ENCODE results near the gene POU6F2.
A peak's percentile ranks its signal among the peaks of the same experiment; 100 is the strongest.

POU6F2 gene

GRCh38 chr7:39413636-39414223, 436.0 kb downstream of the POU6F2 start:
- no peak for DNase-seq

GRCh38 chr7:39414224-39415035, 436.7 kb downstream of the POU6F2 start:
- peak; percentile 70 for DNase-seq

- DNase-seq: no peak
Observed at GRCh38 chr7:39415091-39415787, 437.5 kb downstream of the POU6F2 start.

- DNase-seq: no peak
Observed at GRCh38 chr7:39416866-39417265, 439.2 kb downstream of the POU6F2 start.

GRCh38 chr7:39417642-39418041, 439.9 kb downstream of the POU6F2 start:
- DNase-seq: no peak

GRCh38 chr7:39421251-39421650, 443.5 kb downstream of the POU6F2 start:
- DNase-seq: no peak

GRCh38 chr7:39421661-39422060, 444.0 kb downstream of the POU6F2 start:
- no peak for DNase-seq

- DNase-seq: no peak
Observed at GRCh38 chr7:39428221-39428620, 450.5 kb downstream of the POU6F2 start.

- DNase-seq: no peak
Observed at GRCh38 chr7:39429421-39429820, 451.7 kb downstream of the POU6F2 start.

GRCh38 chr7:39430441-39430840, 452.7 kb downstream of the POU6F2 start:
- DNase-seq: no peak

- DNase-seq: no peak
Observed at GRCh38 chr7:39430909-39431641, 453.4 kb downstream of the POU6F2 start.

GRCh38 chr7:39432368-39432767, 454.7 kb downstream of the POU6F2 start:
- no peak for DNase-seq

- no peak for DNase-seq
Observed at GRCh38 chr7:39432807-39433416, 455.2 kb downstream of the POU6F2 start.

GRCh38 chr7:39433550-39433949, 455.8 kb downstream of the POU6F2 start:
- DNase-seq: no peak

- no peak for DNase-seq
Observed at GRCh38 chr7:39434012-39434411, 456.3 kb downstream of the POU6F2 start.

- no peak for DNase-seq
Observed at GRCh38 chr7:39446546-39446945, 468.8 kb downstream of the POU6F2 start.

GRCh38 chr7:39451901-39452300, 474.2 kb downstream of the POU6F2 start:
- no peak for DNase-seq

- DNase-seq: no peak
Observed at GRCh38 chr7:39453743-39454355, 476.1 kb downstream of the POU6F2 start.

- no peak for DNase-seq
Observed at GRCh38 chr7:39458061-39458745, 480.5 kb downstream of the POU6F2 start.

- no peak for DNase-seq
Observed at GRCh38 chr7:39459636-39460035, 481.9 kb downstream of the POU6F2 start.

- no peak for DNase-seq
Observed at GRCh38 chr7:39460486-39460885, 482.8 kb downstream of the POU6F2 start.

Data from left hindlimb (tissue), 1 donor.